SU-DHL-6 (cell line): ENCODE results near the gene ZSWIM3.

Experiments
- EZH2phosphoT487 ChIP-seq: fragments of 200-600 bp; sonication (generic), shearing (Covaris generic); conservative IDR thresholded peaks from 2 replicates; pipeline ENCODE4 v1.6.1; 2018; ENCODE audit warnings: mild to moderate bottlenecking, antibody characterized with exemption, low read length, moderate library complexity, mixed read lengths
- TF ChIP-seq, protein P1 (sequence below): fragments of 200-600 bp; sonication (generic); IDR thresholded peaks from one replicate; pipeline ENCODE4 v1.5.1; 2017; ENCODE audit warnings: antibody characterized with exemption, mild to moderate bottlenecking, low read length, moderate library complexity; ENCODE audit not compliant: insufficient read depth, poor library complexity, severe bottlenecking

- TF ChIP-seq, protein P1, sequence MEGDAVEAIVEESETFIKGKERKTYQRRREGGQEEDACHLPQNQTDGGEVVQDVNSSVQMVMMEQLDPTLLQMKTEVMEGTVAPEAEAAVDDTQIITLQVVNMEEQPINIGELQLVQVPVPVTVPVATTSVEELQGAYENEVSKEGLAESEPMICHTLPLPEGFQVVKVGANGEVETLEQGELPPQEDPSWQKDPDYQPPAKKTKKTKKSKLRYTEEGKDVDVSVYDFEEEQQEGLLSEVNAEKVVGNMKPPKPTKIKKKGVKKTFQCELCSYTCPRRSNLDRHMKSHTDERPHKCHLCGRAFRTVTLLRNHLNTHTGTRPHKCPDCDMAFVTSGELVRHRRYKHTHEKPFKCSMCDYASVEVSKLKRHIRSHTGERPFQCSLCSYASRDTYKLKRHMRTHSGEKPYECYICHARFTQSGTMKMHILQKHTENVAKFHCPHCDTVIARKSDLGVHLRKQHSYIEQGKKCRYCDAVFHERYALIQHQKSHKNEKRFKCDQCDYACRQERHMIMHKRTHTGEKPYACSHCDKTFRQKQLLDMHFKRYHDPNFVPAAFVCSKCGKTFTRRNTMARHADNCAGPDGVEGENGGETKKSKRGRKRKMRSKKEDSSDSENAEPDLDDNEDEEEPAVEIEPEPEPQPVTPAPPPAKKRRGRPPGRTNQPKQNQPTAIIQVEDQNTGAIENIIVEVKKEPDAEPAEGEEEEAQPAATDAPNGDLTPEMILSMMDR: no peak
- no peak for TF ChIP-seq EZH2phosphoT487
Measured at GRCh38 chr20:45883100-45883469, 25.7 kb downstream of the ZSWIM3 start.
